ENCODE results near the gene SYCP2L. TPM values are rescaled to one million over a fixed set of nuclear protein-coding genes. Genes with fewer than 3 reads are reported as not detected.
"Not testable (repeated sequence)": the region's sequence is repeated elsewhere in the genome, so short reads cannot be mapped to it uniquely, and the experiment has no call there.

SYCP2L gene
- total RNA-seq, 1 donor: under 0.01 TPM

GRCh38 chr6:11002176-11002575, 115.3 kb downstream of the SYCP2L start:
- DNase-seq (ENCODE audit: low read depth in 2 of 3, low spot score in 2 of 3): no peak

- DNase-seq (ENCODE audit: low read depth in 2 of 3, low spot score in 2 of 3): not testable (repeated sequence)
Observed at GRCh38 chr6:11003297-11003696, 116.4 kb downstream of the SYCP2L start.

GRCh38 chr6:11006061-11006460, 119.2 kb downstream of the SYCP2L start:
- no peak for DNase-seq (ENCODE audit: low read depth in 2 of 3, low spot score in 2 of 3)

GRCh38 chr6:11007715-11008608, 121.1 kb downstream of the SYCP2L start:
- no peak for DNase-seq (ENCODE audit: low read depth in 2 of 3, low spot score in 2 of 3)

GRCh38 chr6:11008821-11009220, 122.0 kb downstream of the SYCP2L start:
- DNase-seq (ENCODE audit: low read depth in 2 of 3, low spot score in 2 of 3): no peak

GRCh38 chr6:11009353-11009752, 122.5 kb downstream of the SYCP2L start:
- no peak for DNase-seq (ENCODE audit: low read depth in 2 of 3, low spot score in 2 of 3)

GRCh38 chr6:11011787-11012234, 125.0 kb downstream of the SYCP2L start:
- DNase-seq (ENCODE audit: low read depth in 2 of 3, low spot score in 2 of 3): no peak

GRCh38 chr6:11012295-11012754, 125.5 kb downstream of the SYCP2L start:
- DNase-seq (ENCODE audit: low read depth in 2 of 3, low spot score in 2 of 3): no peak

GRCh38 chr6:11012976-11013720, 126.3 kb downstream of the SYCP2L start:
- DNase-seq (ENCODE audit: low read depth in 2 of 3, low spot score in 2 of 3): no peak

- no peak for DNase-seq (ENCODE audit: low read depth in 2 of 3, low spot score in 2 of 3)
Observed at GRCh38 chr6:11013721-11014070, 126.8 kb downstream of the SYCP2L start.

- no peak for DNase-seq (ENCODE audit: low read depth in 2 of 3, low spot score in 2 of 3)
Observed at GRCh38 chr6:11015102-11015501, 128.2 kb downstream of the SYCP2L start.

GRCh38 chr6:11016452-11016851, 129.6 kb downstream of the SYCP2L start:
- DNase-seq (ENCODE audit: low read depth in 2 of 3, low spot score in 2 of 3): no peak

- DNase-seq (ENCODE audit: low read depth in 2 of 3, low spot score in 2 of 3): no peak
Observed at GRCh38 chr6:11017090-11017489, 130.2 kb downstream of the SYCP2L start.

GRCh38 chr6:11018225-11018624, 131.4 kb downstream of the SYCP2L start:
- DNase-seq (ENCODE audit: low read depth in 2 of 3, low spot score in 2 of 3): no peak

- DNase-seq (ENCODE audit: low read depth in 2 of 3, low spot score in 2 of 3): no peak
Observed at GRCh38 chr6:11021003-11021402, 134.2 kb downstream of the SYCP2L start.

GRCh38 chr6:11021714-11022113, 134.9 kb downstream of the SYCP2L start:
- DNase-seq (ENCODE audit: low read depth in 2 of 3, low spot score in 2 of 3): no peak

GRCh38 chr6:11023032-11023431, 136.2 kb downstream of the SYCP2L start:
- DNase-seq (ENCODE audit: low read depth in 2 of 3, low spot score in 2 of 3): no peak

Other genes with a start within 250 kb of the SYCP2L start
- not detected for gene C6orf52, start 192.4 kb upstream of the SYCP2L start, total RNA-seq
- 4.0 TPM for gene PAK1IP1, start 192.1 kb upstream of the SYCP2L start, total RNA-seq
- 116 TPM for gene TMEM14C, start 164.0 kb upstream of the SYCP2L start, total RNA-seq
- gene TMEM14B, start 139.2 kb upstream of the SYCP2L start, total RNA-seq: 42.3 TPM
- 0.27 TPM for gene MAK, start 48.5 kb upstream of the SYCP2L start, total RNA-seq
- gene GCM2, start 5.0 kb upstream of the SYCP2L start, total RNA-seq: not detected
- gene ELOVL2, start 157.3 kb downstream of the SYCP2L start, total RNA-seq: not detected
- 2.2 TPM for gene SMIM13, start 206.8 kb downstream of the SYCP2L start, total RNA-seq
- gene ERVFRD-1, start 224.7 kb downstream of the SYCP2L start, total RNA-seq: under 0.01 TPM

All from hematopoietic multipotent progenitor cell (in vitro differentiated cells).